T-helper 1 cell treated with Interleukin-12 subunit alpha and Interleukin-12 subunit beta and Interleukin-4 antibody, amounts not matched to agents 30 ng/mL and 1 ng/mL, for 36 hours (primary cell): ENCODE results near the gene KCNAB1. TPM values are rescaled to one million over a fixed set of nuclear protein-coding genes. Genes with fewer than 3 reads are reported as not detected.
"Not testable (repeated sequence)": the region's sequence is repeated elsewhere in the genome, so short reads cannot be mapped to it uniquely, and the experiment has no call there.

Source experiments
- intact Hi-C: fragments of 100-400 bp; cut with micrococcal nuclease; formaldehyde crosslinking; loops from one replicate; pipeline ENCODE4 v1.15.1; 2024
- total RNA-seq: library from RNA; stranded (reverse); gene quantifications from 2 replicates; pipeline ENCODE4 v1.2.3, GENCODE V29; 2022

KCNAB1 gene
- total RNA-seq, 1 donor from 2014 or later = 0.07 TPM

DNA sequence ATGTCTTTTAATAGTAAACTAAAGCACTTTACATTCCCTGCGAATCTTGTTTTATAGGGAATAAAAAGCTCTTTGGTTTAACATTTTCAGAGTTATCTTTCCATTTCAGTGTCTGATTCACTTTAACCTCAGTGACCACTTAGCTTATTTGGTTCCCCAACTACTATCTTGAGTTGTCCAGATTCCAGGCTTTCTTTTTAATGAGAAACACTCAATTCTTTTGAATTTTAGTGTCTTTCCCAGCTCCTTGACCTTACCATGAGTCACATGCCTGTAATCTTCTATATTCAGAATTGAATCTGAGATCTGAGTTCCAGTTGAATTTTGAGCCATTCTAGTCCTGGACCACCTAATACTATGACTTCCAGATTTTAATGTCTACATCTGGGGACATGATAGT lies 144.4 kb downstream of the KCNAB1 start:
- intact Hi-C loops = no loop called here

DNA sequence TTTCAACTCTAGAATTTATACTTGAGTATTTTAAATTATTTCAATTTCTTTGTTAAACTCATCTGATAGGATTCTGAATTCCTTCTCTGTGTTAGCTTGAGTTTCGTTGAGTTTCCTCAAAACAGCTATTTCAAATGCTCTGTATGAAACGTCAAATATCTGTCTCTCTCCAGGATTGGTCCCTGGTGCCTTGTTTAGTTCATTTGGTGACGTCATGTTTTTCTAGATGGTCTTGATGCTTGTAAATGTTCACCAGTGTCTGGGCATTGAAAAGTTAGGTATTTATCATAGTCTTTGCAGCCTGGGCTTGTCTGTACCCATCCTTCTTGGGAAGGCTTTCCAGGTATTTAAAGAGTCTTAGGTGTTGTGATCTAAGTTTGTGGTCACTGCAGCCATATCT lies 151.1 kb downstream of the KCNAB1 start:
- intact Hi-C loops = no loop called here

DNA sequence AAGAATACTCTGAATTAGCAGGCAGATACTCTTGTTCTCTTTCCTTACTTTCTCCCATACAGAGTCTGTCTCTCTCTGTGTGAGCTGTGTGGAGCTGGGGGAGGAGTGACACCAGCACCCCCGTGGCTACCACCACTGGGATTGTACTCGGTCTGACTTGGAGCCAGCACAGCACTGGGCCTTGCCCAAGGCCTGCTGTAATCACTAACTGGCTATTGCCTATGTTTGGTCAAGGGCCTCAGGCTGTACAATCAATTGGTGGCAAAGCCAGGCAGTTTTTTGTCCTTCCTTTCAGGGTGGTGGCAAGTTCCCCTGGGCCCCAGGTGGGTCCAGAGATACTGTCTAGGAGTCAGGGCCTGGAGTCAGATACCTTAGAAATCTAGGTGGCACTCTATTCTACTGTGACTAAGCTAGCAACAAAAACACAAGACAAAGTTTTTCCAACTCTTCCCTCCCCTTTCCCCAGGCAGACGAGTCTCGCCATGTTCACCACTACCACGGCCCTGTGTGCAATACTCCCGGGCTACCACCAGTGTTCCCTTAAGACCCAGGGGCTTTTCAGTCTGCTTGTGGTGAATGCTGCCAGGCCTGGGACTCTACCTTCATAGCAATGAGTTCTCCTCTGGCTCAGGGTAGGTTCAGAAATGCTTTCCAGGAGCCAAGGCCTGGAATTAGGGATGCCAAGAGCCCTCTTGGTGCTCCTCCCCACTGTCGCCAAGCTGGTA lies 151.8 kb downstream of the KCNAB1 start:
- intact Hi-C loops = no loop called here

DNA sequence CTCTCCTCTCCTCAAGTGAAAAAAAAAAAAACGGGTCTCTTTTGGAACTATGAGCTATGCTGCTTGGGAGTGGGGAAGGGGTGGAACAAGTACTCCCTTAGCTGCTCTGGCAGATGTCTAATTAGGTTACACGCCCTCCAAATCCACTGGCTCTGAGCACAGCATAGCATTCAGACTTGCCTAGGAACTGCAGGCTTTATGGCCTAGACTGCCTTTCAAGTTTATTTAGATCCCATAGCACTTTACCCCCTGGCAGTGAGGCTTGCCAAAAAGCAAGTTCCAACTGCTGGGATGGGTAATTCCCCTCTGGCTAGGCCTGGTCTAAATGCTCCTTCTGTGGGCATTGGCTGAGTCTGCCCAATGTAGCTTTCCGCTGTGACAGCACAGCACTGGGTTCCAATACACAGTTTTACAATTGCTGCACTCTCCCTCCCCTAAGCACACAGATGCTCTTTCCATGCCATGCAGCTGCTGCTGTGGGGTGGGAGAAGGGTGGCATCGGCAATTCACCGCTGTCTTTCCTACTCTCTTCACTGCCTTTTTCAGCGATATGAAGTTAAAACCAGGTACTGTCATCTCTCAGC lies 152.8 kb downstream of the KCNAB1 start:
- intact Hi-C loops = no loop called here

DNA sequence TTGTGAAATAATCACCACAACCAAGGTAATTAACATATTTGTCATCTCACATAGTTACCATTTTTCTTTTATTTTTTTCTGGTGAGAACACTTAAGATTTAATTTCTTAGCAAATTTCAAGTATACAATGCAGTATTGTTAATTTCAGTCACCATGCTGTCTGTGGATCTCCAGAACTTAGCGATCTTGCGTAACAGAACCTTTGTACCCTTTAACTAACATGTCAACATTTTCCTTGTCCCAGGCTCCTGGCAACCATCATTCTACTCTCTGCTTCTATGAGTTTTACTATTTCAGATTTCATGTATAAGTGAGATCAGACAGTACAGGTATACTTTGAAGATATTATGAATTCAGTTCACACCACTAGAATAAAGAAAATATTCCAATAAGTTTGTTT lies 154.4 kb downstream of the KCNAB1 start:
- intact Hi-C loops = no loop called here

DNA sequence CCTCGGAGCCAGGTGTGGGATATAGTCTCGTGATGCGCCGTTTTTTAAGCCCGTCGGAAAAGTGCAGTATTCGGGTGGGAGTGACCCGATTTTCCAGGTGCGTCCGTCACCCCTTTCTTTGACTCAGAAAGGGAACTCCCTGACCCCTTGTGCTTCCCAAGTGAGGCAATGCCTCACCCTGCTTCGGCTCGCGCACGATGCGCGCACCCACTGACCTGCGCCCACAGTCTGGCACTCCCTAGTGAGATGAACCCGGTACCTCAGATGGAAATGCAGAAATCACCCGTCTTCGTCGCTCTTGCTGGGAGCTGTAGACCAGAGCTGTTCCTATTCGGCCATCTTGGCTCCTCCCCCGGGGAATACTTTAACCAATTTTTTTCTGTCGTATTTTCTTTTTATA lies 164.3 kb downstream of the KCNAB1 start:
- intact Hi-C loops = not testable (repeated sequence)

DNA sequence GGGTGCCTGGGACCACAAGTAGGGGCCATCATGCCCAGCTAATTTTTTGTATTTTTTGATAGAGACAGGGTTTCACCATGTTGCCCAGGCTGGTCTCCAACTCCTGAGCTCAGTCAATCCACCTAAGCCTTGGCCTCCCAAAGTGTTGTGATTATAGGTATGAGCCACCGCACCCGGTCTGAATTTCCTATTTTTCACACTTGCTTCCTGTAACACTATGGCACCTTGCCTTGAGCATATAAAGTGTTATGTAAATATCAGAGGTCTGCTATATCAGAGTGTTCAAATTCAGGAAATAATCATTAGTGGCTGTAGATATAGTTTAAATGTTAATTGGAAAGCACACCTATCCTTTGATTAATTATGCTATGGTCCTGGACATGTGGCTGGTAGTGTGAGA lies 165.2 kb downstream of the KCNAB1 start:
- intact Hi-C loops = no loop called here

DNA sequence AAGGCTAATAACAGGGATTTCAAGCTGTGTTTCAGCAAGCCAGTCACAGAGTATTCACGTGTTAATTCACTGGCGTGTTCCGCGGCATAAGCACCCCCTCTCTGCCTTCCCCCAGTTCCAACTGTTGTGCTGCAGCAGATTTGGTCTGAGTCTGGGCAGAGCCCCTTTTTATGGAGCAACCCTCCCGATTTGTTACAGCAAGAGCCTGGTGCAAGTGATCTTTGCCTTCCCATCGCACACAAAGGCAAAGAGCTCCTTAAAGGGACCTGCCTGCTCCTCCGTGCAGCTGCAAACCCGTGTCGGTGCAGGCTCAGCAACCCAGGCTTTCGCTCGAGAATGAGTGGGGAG lies 170.5 kb downstream of the KCNAB1 start:
- intact Hi-C loops = no loop called here

DNA sequence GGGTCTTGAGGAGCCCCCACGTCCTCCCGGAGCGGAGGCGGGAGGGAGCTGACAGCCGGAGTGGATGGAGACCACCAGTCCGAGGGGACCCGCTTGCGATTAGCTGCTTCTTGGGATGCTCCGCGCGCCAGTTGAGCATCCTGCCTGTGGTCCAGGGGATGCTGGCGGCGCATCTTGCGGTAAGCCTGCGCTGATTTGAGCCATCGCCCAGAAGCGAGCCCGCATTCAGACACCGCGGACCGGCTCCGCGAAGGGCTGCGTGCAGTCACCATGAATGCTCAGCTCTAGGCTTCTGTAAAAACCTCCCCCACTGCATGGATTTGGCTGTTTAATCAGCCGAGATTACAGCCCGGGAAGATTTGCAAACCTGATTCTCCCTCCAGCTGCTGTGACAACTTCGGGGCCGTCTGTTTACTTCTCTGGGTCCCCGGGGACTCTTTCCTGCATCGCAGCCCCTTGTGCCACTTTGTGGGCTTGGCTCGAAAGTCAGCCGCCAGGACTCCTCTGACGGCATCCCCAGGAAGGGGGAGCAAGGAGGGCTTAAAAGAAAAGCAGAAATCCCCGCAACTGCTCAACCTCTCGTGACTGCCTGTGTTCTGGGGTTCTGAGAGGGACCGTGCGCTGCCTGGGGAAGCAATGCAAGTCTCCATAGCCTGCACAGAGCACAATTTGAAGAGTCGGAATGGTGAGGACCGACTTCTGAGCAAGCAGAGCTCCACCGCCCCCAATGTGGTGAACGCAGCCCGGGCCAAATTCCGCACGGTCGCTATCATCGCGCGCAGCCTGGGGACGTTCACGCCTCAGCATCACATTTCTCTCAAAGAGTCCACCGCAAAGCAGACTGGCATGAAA lies 171.1 kb downstream of the KCNAB1 start:
- intact Hi-C loops = no loop called here

DNA sequence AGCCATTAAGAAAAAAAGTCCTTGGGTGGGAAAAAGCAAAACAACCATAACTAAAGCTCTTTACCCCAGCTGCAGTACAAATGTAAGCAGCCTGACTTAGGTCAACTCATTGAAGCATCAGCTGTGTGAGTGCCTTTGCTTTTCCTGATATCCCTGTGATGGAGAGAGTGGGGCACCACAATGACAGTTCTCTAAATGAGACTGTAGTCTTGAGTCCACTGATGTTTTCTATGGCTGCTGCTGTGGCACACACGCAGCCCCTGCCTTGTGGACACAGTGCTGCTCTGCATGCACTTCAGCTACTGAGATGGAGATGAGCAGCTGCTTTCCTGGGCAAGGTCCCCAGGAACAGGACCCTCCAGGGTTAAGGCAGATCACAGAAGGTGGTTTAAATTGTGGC lies 173.2 kb downstream of the KCNAB1 start:
- intact Hi-C loops = no loop called here

DNA sequence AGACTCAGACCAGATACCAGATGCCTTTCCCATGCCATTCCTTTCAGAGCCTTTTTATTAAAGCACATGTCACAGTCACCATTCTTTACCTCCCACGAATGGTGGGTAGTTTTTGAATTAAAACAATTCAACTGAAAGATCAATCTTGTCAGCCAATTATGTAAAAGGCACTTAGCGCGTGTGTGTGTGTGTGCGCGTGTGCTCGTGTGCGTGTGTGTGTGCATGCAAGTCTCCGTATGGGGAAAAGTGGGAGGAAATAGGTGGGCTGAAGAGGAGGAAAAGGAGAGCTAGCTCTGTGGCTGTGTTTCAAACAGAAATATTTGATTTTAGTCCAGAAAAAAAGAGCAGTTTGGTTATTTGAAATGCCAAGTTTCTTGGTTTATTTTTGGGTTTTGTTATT lies 177.2 kb downstream of the KCNAB1 start:
- intact Hi-C loops = no loop called here

DNA sequence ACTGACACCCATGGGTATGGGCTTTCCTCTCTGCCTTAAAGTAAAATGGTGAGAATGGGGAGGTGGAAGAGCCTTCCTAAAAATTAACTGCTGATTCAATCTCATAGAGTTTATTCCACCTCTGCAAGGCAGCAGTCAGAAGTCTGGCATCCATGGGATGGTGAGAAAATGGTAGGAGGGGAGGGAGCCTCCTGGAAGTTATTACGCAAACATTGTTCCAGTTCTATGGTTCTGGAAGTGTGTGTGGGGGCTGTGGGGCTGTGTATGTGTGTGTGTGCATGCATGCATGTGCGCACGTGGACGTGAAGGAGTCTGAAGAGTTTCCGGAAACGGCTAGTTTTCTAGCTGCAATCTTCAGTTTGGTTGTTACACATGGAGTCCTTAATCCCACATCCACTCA lies 177.6 kb downstream of the KCNAB1 start:
- intact Hi-C loops = no loop called here

DNA sequence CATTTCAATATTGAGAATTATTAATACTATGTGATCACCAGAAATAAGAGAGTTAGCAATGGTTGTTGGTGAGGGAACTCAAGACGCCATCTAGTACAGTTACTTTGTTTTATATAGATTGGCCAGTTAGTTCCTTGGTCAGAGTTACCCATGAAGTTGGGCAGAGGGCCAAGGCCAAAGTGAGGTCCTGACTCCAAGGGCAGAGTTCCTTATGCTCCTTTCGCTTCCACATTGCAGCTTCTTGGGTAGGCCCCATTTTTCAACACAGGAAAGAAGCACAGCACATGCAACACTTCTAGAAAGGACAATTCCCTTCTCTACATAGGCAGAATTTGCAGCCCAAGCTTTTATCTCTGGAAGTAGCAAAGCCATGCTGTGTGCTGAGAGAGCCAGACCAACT lies 178.6 kb downstream of the KCNAB1 start:
- intact Hi-C loops = no loop called here

DNA sequence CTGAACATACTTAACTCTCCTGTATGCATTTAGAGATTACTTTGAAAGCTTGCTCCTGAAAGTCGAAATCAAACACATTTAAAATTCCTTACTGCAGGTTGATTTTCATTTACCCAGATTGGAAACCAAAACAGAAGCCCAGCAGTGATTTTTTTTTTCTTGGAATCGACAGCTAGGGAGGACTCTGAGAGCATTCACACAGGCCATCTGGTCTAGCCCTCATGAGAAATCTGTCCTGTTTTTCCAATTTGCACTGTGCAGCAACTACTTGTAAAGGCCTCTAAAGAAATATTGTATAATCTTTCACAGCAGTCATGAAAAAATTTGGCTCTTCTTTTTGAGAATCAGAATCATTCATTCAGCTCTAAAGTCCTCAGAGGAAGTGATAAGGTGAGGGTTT lies 179.2 kb downstream of the KCNAB1 start:
- intact Hi-C loops = no loop called here

DNA sequence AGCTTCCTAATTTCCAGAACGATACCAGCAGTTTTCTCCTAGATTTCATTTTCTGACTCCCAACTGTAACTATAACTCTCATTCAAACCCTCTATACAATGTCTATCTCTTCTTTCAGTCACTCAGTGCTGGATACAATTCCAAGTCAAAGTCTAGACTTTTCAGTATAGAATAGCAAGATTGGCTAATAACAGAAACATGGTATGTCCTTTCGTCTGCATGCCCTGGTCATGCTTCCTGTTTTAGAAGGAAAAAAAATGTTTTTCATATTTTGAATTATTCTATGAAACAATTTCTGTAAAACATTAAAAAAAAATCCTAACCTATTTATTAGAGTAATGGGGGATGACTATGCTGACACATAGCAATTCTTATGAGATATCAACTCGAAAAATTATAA lies 180.0 kb downstream of the KCNAB1 start:
- intact Hi-C loops = no loop called here

DNA sequence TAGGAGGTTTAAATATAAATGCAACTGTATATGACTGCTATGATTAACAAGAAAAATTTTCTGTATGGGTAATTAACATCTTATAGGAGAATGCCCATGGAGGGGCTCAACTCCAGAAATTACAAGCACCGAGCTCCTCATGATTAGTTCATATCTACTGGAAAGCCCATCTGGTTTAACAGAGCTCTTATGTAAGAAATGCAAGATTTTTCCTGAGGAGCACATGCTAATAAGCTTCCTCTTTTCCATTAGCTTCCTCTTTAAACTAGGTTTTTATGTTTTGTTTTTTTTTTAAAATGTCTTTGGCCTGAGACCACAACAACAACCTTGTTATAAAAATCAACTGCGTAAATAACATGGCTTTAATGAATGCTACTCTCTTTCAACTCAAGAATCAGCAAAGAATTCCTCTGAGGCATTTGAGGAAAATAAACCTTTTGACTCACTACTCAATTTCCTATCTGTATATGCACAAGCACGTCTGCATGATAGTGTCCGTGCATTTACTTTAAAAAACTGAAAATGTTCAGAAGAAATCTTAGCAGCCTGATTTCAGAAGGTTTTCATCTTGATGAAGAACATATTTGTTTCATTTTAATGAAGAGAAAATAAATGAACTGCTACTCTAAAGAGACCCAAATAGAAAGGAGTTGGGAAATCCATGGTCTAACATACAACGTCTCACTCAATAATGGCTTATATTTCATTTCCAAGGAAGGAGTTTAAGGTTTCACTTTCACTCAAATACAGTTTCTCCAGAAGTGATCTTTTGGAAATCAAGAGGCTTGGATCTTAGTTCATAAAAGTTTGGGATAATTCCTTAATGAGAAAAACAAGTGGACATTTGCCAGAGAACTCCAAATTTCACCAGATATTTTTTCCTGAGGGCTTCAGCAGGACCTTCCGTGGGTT lies 180.8 kb downstream of the KCNAB1 start:
- intact Hi-C loops = no loop called here

DNA sequence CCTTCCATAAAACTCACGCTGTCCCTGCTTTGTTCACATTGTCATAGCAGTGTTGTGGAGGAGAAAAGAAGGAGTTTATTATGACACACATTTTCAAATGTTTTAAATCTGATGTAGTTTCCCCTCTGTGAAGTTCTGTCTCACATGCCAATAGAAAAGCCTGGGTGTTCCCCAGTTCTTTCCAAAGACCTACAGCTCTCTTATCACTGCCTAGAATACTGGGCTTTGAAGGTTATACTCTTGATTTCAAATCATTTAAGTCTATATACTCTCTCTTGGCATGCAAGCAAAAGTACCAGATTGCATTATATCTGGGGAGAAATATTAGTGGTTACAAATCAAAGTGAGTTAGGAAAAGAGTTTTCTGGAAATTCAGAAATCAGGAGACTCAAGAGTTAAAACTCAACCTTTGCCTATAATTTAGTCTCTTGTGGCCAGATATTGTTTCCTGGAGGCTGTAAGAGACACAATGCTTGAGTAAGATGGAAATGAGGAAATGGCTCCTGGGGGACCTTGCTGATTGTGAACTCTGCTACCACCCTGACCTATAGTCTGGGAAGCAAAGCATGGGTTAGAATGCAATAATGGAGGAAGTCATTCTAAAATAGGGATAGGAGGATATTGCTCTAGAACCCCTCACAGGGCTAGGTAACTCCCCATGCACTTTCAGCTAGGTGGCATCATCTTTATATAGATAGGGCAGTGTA lies 182.8 kb downstream of the KCNAB1 start:
- intact Hi-C loops = no loop called here

DNA sequence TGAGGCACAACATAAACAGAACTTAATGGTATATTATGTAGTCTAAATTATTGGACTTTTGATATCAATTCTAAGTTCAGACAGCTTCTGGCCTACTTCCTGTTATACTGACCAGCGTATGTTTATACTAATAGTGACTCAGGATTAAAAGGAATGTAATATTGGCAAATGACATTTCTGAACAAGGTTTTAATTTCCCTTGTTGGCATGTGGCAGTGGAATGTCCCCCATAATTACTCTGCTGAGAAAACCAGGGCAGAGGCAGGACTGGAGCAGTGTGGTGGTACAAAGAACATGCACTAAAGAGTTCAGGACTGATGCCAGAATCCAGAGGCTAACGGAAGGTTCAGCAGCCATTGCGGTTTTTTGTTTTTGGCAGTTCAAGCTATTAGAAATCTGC lies 184.0 kb downstream of the KCNAB1 start:
- intact Hi-C loops = no loop called here

DNA sequence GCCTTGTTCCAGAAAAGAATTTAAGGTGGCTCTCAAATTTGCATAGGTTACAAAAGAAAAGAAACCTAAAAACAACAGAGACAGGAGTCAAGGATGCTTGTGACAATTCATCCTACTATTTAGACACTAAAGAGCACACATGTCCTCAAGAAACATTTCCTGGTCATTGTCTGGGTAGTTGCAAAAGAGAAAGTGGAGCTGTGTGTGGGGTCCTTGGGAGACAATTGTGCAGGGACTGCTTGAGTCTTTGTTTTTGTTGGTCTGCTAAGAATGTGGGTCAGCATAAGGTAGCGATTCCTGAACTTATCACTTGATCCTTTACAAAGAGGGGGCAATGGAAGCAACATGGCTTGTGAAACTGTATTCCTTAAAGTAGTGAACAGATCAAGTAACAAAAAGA lies 185.3 kb downstream of the KCNAB1 start:
- intact Hi-C loops = no loop called here

DNA sequence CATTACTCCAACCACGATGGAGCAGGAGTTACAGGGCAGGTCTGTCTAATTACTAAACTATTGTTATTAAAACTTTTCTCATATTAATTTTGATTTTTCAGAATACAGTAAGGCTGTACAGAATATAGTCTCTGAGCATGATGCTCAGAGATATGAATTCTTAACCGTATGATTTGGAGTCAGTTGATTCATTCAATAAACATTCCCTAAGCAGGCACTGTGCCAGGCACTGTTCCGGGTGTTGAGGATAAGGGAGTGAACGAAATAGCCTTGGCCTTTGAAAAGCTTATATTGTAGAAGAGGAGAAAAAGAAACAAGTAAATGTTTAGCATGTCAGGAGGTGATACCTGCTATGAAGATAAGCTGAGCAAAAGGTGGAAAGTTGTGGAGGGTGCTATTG lies 187.3 kb downstream of the KCNAB1 start:
- intact Hi-C loops = no loop called here

DNA sequence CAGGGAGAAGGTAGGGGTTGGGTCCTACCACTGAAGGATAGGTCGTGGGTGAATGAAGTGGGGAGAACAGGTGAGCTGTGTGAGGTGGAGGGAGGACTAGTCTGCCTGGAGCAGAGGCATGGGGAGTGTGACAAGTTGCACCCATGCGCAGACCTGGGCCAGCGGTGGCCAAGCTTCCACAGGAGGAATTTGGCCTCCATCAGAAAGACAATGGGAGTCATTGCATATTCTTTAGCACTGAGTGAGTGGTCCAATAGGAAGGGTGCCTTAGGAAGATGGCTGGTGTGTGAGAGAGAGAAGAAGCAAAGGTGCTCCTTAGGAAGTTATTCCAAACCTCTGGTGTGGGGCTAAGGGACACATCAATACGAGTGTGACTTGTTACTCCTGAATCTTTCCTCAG lies 191.1 kb downstream of the KCNAB1 start:
- intact Hi-C loops = no loop called here
